DND-41 (cell line): ENCODE results near the gene CEP112.

ENCODE experiments used
- ATAC-seq: fragments of 200-7000 bp; cut with Tn5 transposase; 3 replicates; pipeline ENCODE4 v1.9.1; 2021; ENCODE audit warnings: low read depth; ENCODE audit not compliant: insufficient read depth
- DNase-seq: peaks from one replicate; pipeline ENCODE4 v3.0.0-alpha.2; 2020
- H2AFZ ChIP-seq: 2 replicates; pipeline ENCODE4 v1.6.0; 2012; ENCODE audit warnings: low read depth, low read length
- H3K27ac ChIP-seq: 2 replicates; pipeline ENCODE4 v1.5.1; 2012; ENCODE audit warnings: low read length, inconsistent platforms
- H3K27me3 ChIP-seq: fragments of 200-600 bp; sonication (generic); 2 replicates; pipeline ENCODE4 v1.6.0; 2012; ENCODE audit warnings: low read length, mild to moderate bottlenecking, inconsistent platforms; ENCODE audit not compliant: insufficient read depth, poor library complexity
- H3K36me3 ChIP-seq: 2 replicates; pipeline ENCODE4 v1.5.1; 2012; ENCODE audit warnings: low read length, inconsistent platforms; ENCODE audit not compliant: insufficient read depth
- H3K4me1 ChIP-seq: 2 replicates; pipeline ENCODE4 v1.5.1; 2012; ENCODE audit warnings: mild to moderate bottlenecking, low read length; ENCODE audit not compliant: insufficient read depth
- H3K4me2 ChIP-seq: 2 replicates; pipeline ENCODE4 v1.6.0; 2012; ENCODE audit warnings: mild to moderate bottlenecking, moderate library complexity, low read length, inconsistent platforms; ENCODE audit not compliant: insufficient read depth
- H3K4me3 ChIP-seq, 2 experiments: fragments of 200-600 bp in 1 of 2; shearing (Covaris generic) in 1 of 2; 2 replicates each; pipeline ENCODE4 v1.5.1; 2012 to 2016; ENCODE audit warnings: inconsistent platforms in 2 of 2, low read length in 2 of 2, mild to moderate bottlenecking in 2 of 2, low read depth in 1 of 2, moderate library complexity in 1 of 2
- H3K79me2 ChIP-seq: 2 replicates; pipeline ENCODE4 v1.6.0; 2012; ENCODE audit warnings: low read length, inconsistent platforms; ENCODE audit not compliant: insufficient read depth
- H3K9ac ChIP-seq: 2 replicates; pipeline ENCODE4 v1.6.0; 2012; ENCODE audit warnings: low read depth, mild to moderate bottlenecking, inconsistent platforms, low read length, moderate library complexity
- H3K9me3 ChIP-seq: 2 replicates; pipeline ENCODE4 v1.5.1; 2012; ENCODE audit warnings: low read length, moderate library complexity, mild to moderate bottlenecking, inconsistent platforms; ENCODE audit not compliant: insufficient read depth, severe bottlenecking
- H4K20me1 ChIP-seq: 2 replicates; pipeline ENCODE4 v1.6.0; 2012; ENCODE audit warnings: low read length; ENCODE audit not compliant: insufficient read depth
- EZH2 ChIP-seq: IDR thresholded peaks from 3 replicates; pipeline ENCODE4 v1.6.1; 2012; ENCODE audit warnings: borderline replicate concordance, low read depth, mild to moderate bottlenecking, moderate library complexity, low read length, inconsistent platforms; ENCODE audit not compliant: severe bottlenecking
- TF ChIP-seq, protein P1 (sequence below): IDR thresholded peaks from 2 replicates; pipeline ENCODE4 v1.5.1; 2012; ENCODE audit warnings: borderline replicate concordance, low read length, moderate library complexity, mild to moderate bottlenecking; ENCODE audit not compliant: poor library complexity, severe bottlenecking; ENCODE audit errors: extremely low read depth

CEP112 gene

GRCh38 chr17:65749479-65749878 is 442.5 kb downstream of the CEP112 start:
- no peaks in the 10 kb centered on the region for H3K27me3 ChIP-seq
- no peak overlapping the region for H3K9ac ChIP-seq
- H3K9me3 ChIP-seq = no peaks in the 10 kb centered on the region
- no peak overlapping the region for H2AFZ ChIP-seq
- peaks cover 23% of the 10 kb centered on the region for H3K4me1 ChIP-seq
- H3K4me2 ChIP-seq = no peak overlapping the region
- no peaks in the 10 kb centered on the region for H3K36me3 ChIP-seq
- no peak for ATAC-seq
- no peak overlapping the region for H3K27ac ChIP-seq
- DNase-seq = no peak
- H3K79me2 ChIP-seq = no peaks in the 10 kb centered on the region
- no peak overlapping the region for H3K4me3 ChIP-seq
- no peaks in the 10 kb centered on the region for H4K20me1 ChIP-seq
- TF ChIP-seq, protein P1, sequence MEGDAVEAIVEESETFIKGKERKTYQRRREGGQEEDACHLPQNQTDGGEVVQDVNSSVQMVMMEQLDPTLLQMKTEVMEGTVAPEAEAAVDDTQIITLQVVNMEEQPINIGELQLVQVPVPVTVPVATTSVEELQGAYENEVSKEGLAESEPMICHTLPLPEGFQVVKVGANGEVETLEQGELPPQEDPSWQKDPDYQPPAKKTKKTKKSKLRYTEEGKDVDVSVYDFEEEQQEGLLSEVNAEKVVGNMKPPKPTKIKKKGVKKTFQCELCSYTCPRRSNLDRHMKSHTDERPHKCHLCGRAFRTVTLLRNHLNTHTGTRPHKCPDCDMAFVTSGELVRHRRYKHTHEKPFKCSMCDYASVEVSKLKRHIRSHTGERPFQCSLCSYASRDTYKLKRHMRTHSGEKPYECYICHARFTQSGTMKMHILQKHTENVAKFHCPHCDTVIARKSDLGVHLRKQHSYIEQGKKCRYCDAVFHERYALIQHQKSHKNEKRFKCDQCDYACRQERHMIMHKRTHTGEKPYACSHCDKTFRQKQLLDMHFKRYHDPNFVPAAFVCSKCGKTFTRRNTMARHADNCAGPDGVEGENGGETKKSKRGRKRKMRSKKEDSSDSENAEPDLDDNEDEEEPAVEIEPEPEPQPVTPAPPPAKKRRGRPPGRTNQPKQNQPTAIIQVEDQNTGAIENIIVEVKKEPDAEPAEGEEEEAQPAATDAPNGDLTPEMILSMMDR = no peak
- no peak for TF ChIP-seq EZH2

DNA sequence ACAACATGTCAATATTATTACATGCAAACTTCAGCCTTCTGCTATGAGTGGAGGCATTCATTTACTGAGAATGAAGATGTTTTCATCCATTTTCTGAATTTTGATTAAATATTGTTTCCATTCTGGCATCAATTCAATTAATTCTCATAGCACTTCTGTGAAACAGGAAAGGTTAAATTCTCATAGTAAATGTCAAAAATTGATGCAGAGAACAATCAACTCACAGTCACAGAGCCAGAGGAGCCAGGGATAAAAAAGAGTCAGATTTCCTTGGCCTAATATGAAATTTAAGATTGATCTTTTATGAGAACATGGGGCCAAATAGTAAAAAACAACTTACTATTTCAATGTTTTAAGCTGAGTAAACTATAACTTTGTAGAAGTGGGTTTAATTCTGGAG is 446.7 kb downstream of the CEP112 start:
- H3K79me2 ChIP-seq = no peaks in the 10 kb centered on the region
- no peak overlapping the region for H3K4me3 ChIP-seq
- no peak overlapping the region for H2AFZ ChIP-seq
- DNase-seq (no peak), ATAC-seq (no peak)
- no peak overlapping the region for H3K4me2 ChIP-seq
- no peaks in the 10 kb centered on the region for H3K36me3 ChIP-seq
- no peak overlapping the region for H3K9ac ChIP-seq
- H4K20me1 ChIP-seq = no peaks in the 10 kb centered on the region
- H3K27me3 ChIP-seq = no peaks in the 10 kb centered on the region
- TF ChIP-seq EZH2 = no peak
- TF ChIP-seq, protein P1 = no peak
- peaks cover 23% of the 10 kb centered on the region for H3K4me1 ChIP-seq
- no peak overlapping the region for H3K27ac ChIP-seq
- no peaks in the 10 kb centered on the region for H3K9me3 ChIP-seq

- Histone ChIP-seq H3K79me2 (no peaks in the 10 kb centered on the region), H3K4me3 (no peak overlapping the region), H3K4me1 (peaks cover 18% of the 10 kb centered on the region), H3K9me3 (no peaks in the 10 kb centered on the region), H2AFZ (no peak overlapping the region), H3K27me3 (no peaks in the 10 kb centered on the region), H3K9ac (no peak overlapping the region), H3K4me2 (no peak overlapping the region), H4K20me1 (no peaks in the 10 kb centered on the region), H3K27ac (no peak overlapping the region), H3K36me3 (no peaks in the 10 kb centered on the region)
- ATAC-seq (no peak), DNase-seq (no peak)
- TF ChIP-seq, protein P1 = no peak
- TF ChIP-seq EZH2 = no peak
These were observed 448.7 kb downstream of the CEP112 start for GRCh38 chr17:65743308-65743655.
